Uterus (tissue), 4 donors: ENCODE data around the gene UBR1. TPM values are rescaled to one million over a fixed set of nuclear protein-coding genes. Genes with fewer than 3 reads are reported as not detected.

Source experiments
- DNase-seq, 2 donors: peaks; one replicate each; pipeline ENCODE4 v3.0.0-alpha.2; 2019 to 2020
- H3K27ac ChIP-seq, 2 donors: fragments of 200-600 bp; sonication (generic); 1 replicate in 1 of 2; 2 replicates in 1 of 2; pipeline ENCODE4 v1.5.1; 2016 to 2018
- H3K27me3 ChIP-seq, 2 donors: fragments of 200-600 bp; sonication (generic); one replicate each; pipeline ENCODE4 v1.5.1; 2018 to 2019; ENCODE audit warnings: control low read depth in 1 of 2
- H3K36me3 ChIP-seq, 2 donors: fragments of 200-600 bp; sonication (generic); one replicate each; pipeline ENCODE4 v1.5.1; 2019; ENCODE audit warnings: control low read depth in 1 of 2
- H3K4me1 ChIP-seq, 2 donors: fragments of 200-600 bp; sonication (generic); one replicate each; pipeline ENCODE4 v1.5.1; 2018 to 2019; ENCODE audit warnings: control low read depth in 1 of 2
- H3K4me3 ChIP-seq, 2 donors: fragments of 200-600 bp; sonication (generic); 1 replicate in 1 of 2; 2 replicates in 1 of 2; pipeline ENCODE4 v1.5.1; 2018 to 2019; ENCODE audit warnings: mild to moderate bottlenecking in 1 of 2
- H3K9me3 ChIP-seq, 2 donors: fragments of 200-600 bp; sonication (generic); one replicate each; pipeline ENCODE4 v1.5.1; 2019; ENCODE audit warnings: control low read depth in 1 of 2
- CTCF ChIP-seq, 4 experiments: fragments of 200-600 bp in 2 of 4; fragments of 450-650 bp in 2 of 4; sonication (generic) in 2 of 4; IDR thresholded peaks; one replicate each; pipeline ENCODE4 v1.5.1; 2016 to 2019; ENCODE audit warnings: antibody characterized with exemption in 4 of 4, mild to moderate bottlenecking in 2 of 4, moderate library complexity in 1 of 4
- POLR2A ChIP-seq, 2 donors: fragments of 450-650 bp; IDR thresholded peaks; one replicate each; pipeline ENCODE4 v1.6.1; 2016; ENCODE audit warnings: antibody characterized with exemption in 2 of 2, mild to moderate bottlenecking in 1 of 2, moderate library complexity in 1 of 2
- intact Hi-C: fragments of 100-400 bp; cut with DNase I; formaldehyde crosslinking; loops from one replicate; pipeline ENCODE4 v1.15.1; 2023; ENCODE audit warnings: low total_unique reads
- total RNA-seq, 4 donors: library from RNA; depleted of rRNA in 3 of 4; stranded (reverse); fragments of >200 nt in 3 of 4; gene quantifications; one replicate each; pipeline versions ENCODE4 v1.1.0 to v1.2.4, GENCODE V29; 2014 to 2023
- donor health status: DM: yes; HTN: yes; CAD: no.

The UBR1 gene
- total RNA-seq, 4 donors from 2014 or later: 30.9 to 156 (median 60.3) TPM

GRCh38 chr15:43082509-43082908 is 23.3 kb downstream of the UBR1 start:
- H3K4me3 ChIP-seq: no peak overlapping the region
- no peak overlapping the region for H3K27ac ChIP-seq
- intact Hi-C loops: no loop called here
- H3K9me3 ChIP-seq: no peaks in the 10 kb centered on the region
- DNase-seq: no peak
- peaks cover 0 to 10% of the 10 kb centered on the region in 2 donors for H3K4me1 ChIP-seq
- H3K27me3 ChIP-seq: no peaks in the 10 kb centered on the region
- H3K36me3 ChIP-seq: no peaks in the 10 kb centered on the region
- TF ChIP-seq POLR2A (IDR thresholded peaks at IDR 0.05): no peak
- TF ChIP-seq CTCF (IDR thresholded peaks at IDR 0.05): no peak

- Histone ChIP-seq H3K9me3 (no peaks in the 10 kb centered on the region), H3K27me3 (no peaks in the 10 kb centered on the region), H3K27ac (no peak overlapping the region), H3K4me3 (no peak overlapping the region), H3K4me1 (peaks cover 0 to 10% of the 10 kb centered on the region in 2 donors), H3K36me3 (no peaks in the 10 kb centered on the region)
- intact Hi-C loops: no loop called here
- DNase-seq: no peak
- TF ChIP-seq POLR2A (IDR thresholded peaks at IDR 0.05) (no peak), CTCF (IDR thresholded peaks at IDR 0.05) (no peak)
Observed at GRCh38 chr15:43081283-43081682, 24.6 kb downstream of the UBR1 start.

- Histone ChIP-seq H3K4me1 (no peaks in the 10 kb centered on the region), H3K4me3 (no peak overlapping the region), H3K9me3 (no peaks in the 10 kb centered on the region), H3K27me3 (no peaks in the 10 kb centered on the region), H3K27ac (no peak overlapping the region), H3K36me3 (no peaks in the 10 kb centered on the region)
- intact Hi-C loops: no loop called here
- DNase-seq: no peak
- TF ChIP-seq POLR2A (IDR thresholded peaks at IDR 0.05) (no peak), CTCF (IDR thresholded peaks at IDR 0.05) (no peak)
Observed at GRCh38 chr15:43071451-43071850, 34.4 kb downstream of the UBR1 start.

GRCh38 chr15:43070893-43071292 is 34.9 kb downstream of the UBR1 start:
- H3K27ac ChIP-seq: no peak overlapping the region
- H3K36me3 ChIP-seq: no peaks in the 10 kb centered on the region
- H3K27me3 ChIP-seq: no peaks in the 10 kb centered on the region
- no peaks in the 10 kb centered on the region for H3K9me3 ChIP-seq
- H3K4me1 ChIP-seq: no peaks in the 10 kb centered on the region
- no peak for TF ChIP-seq CTCF (IDR thresholded peaks at IDR 0.05)
- no peak for TF ChIP-seq POLR2A (IDR thresholded peaks at IDR 0.05)
- intact Hi-C loops: no loop called here
- no peak overlapping the region for H3K4me3 ChIP-seq
- DNase-seq: no peak

GRCh38 chr15:43070249-43070648 is 35.6 kb downstream of the UBR1 start:
- intact Hi-C loops: no loop called here
- Histone ChIP-seq H3K27me3 (no peaks in the 10 kb centered on the region), H3K36me3 (no peaks in the 10 kb centered on the region), H3K27ac (no peak overlapping the region), H3K9me3 (no peaks in the 10 kb centered on the region), H3K4me1 (no peaks in the 10 kb centered on the region), H3K4me3 (no peak overlapping the region)
- TF ChIP-seq POLR2A (IDR thresholded peaks at IDR 0.05): no peak
- DNase-seq: no peak
